Keratinocyte (primary cell): Measurements from ENCODE around the gene TTC16. TPM values are rescaled to one million over a fixed set of nuclear protein-coding genes. Genes with fewer than 3 reads are reported as not detected.

Experiments used
- DNase-seq: peaks from one replicate; pipeline ENCODE4 v3.0.0-alpha.2; 2011; ENCODE audit warnings: low read depth, missing footprints, low spot score
- FAIRE-seq: peaks from 2 replicates; lab custom pipeline; 2011; peaks lifted over from hg19 to GRCh38; lab: Jason Lieb, UNC
- H2AFZ ChIP-seq: 2 replicates; pipeline ENCODE4 v1.6.0; 2012; ENCODE audit warnings: low read length, control low read depth, inconsistent platforms; ENCODE audit not compliant: control insufficient read depth
- H3K27ac ChIP-seq: 2 replicates; pipeline ENCODE4 v1.5.1; 2011; ENCODE audit warnings: low read length; ENCODE audit not compliant: control insufficient read depth, insufficient read depth
- H3K27me3 ChIP-seq: 3 replicates; pipeline ENCODE4 v1.6.0; 2011; ENCODE audit warnings: low read length; ENCODE audit not compliant: control insufficient read depth, insufficient read depth; ENCODE audit errors: extremely low read depth
- H3K36me3 ChIP-seq, 2 experiments: 2 replicates in 1 of 2; 3 replicates in 1 of 2; pipeline ENCODE4 v1.5.1; 2011; ENCODE audit warnings: low read length in 2 of 2, mild to moderate bottlenecking in 1 of 2; ENCODE audit not compliant: control insufficient read depth in 2 of 2, insufficient read depth in 2 of 2; ENCODE audit errors: extremely low read depth in 1 of 2
- H3K4me1 ChIP-seq: 3 replicates; pipeline ENCODE4 v1.5.1; 2011; ENCODE audit warnings: low read length; ENCODE audit not compliant: control insufficient read depth, insufficient read depth; ENCODE audit errors: extremely low read depth
- H3K4me2 ChIP-seq: 3 replicates; pipeline ENCODE4 v1.6.0; 2011; ENCODE audit warnings: low read depth, low read length; ENCODE audit not compliant: control insufficient read depth, insufficient read depth; ENCODE audit errors: extremely low read depth
- H3K4me3 ChIP-seq, 3 experiments: fragments of 200-600 bp in 1 of 3; sonication (generic) in 1 of 3; 2 replicates in 2 of 3; 3 replicates in 1 of 3; pipeline ENCODE4 v1.5.1; 2011 to 2016; ENCODE audit warnings: low read length in 3 of 3, mild to moderate bottlenecking in 3 of 3, control low read depth in 2 of 3, inconsistent platforms in 1 of 3, low read depth in 1 of 3, mixed read lengths in 1 of 3, mixed run types in 1 of 3, moderate library complexity in 1 of 3; ENCODE audit not compliant: control insufficient read depth in 2 of 3, insufficient read depth in 2 of 3; ENCODE audit errors: extremely low read depth in 1 of 3
- H3K79me2 ChIP-seq: 2 replicates; pipeline ENCODE4 v1.6.0; 2012; ENCODE audit warnings: low read length; ENCODE audit not compliant: control insufficient read depth, insufficient read depth
- H3K9ac ChIP-seq: 3 replicates; pipeline ENCODE4 v1.6.0; 2011; ENCODE audit warnings: low read length; ENCODE audit not compliant: control insufficient read depth, insufficient read depth; ENCODE audit errors: extremely low read depth
- H3K9me1 ChIP-seq: 3 replicates; pipeline ENCODE4 v1.6.0; 2011; ENCODE audit warnings: low read length; ENCODE audit not compliant: control insufficient read depth, insufficient read depth; ENCODE audit errors: extremely low read depth
- H3K9me3 ChIP-seq: 2 replicates; pipeline ENCODE4 v1.5.1; 2012; ENCODE audit warnings: low read depth, low read length; ENCODE audit not compliant: control insufficient read depth
- H4K20me1 ChIP-seq: 3 replicates; pipeline ENCODE4 v1.6.0; 2011; ENCODE audit warnings: low read length; ENCODE audit not compliant: control insufficient read depth, insufficient read depth; ENCODE audit errors: extremely low read depth
- CTCF ChIP-seq, 3 experiments: IDR thresholded peaks in 1 of 3; conservative IDR thresholded peaks in 1 of 3; optimal IDR thresholded peaks in 1 of 3; 2 replicates in 2 of 3; 3 replicates in 1 of 3; pipeline versions ENCODE3 to v1.5.1; 2011; ENCODE audit warnings: low read length in 3 of 3, mild to moderate bottlenecking in 3 of 3, moderate library complexity in 2 of 3, control low read depth in 1 of 3, inconsistent platforms in 1 of 3; ENCODE audit not compliant: insufficient read depth in 2 of 3; ENCODE audit errors: extremely low read depth in 1 of 3
- EZH2 ChIP-seq: IDR thresholded peaks from one replicate; pipeline ENCODE4 v1.6.1; 2012; ENCODE audit warnings: inconsistent platforms, mild to moderate bottlenecking, low read length, moderate library complexity
- dilution Hi-C: fragments of 300-500 bp; cut with MboI; formaldehyde crosslinking; loops from one replicate; pipeline ENCODE4 v1.7.0; 2020; ENCODE audit warnings: low sequenced_read_pairs; ENCODE audit not compliant: extremely low pct_ligation_motif_present
- polyA plus RNA-seq, 5 experiments: library from polyadenylated mRNA; depleted of rRNA in 3 of 5; stranded (reverse) in 3 of 5; stranded (forward) in 1 of 5; unstranded in 1 of 5; fragments of >200 nt; gene quantifications; 1 replicate in 1 of 5; 2 replicates in 3 of 5; 3 replicates in 1 of 5; pipeline versions ENCODE4 v1.2.1 to v1.2.3, GENCODE V29; 2011 to 2012; ENCODE audit warnings: missing spikeins in 2 of 5, low read depth in 1 of 5, low replicate concordance in 1 of 5

The TTC16 gene
- polyA plus RNA-seq, 1 donor (not counting 4 experiments of a cell fraction or from before 2014, with no cell fraction given) = not detected

- no peak for DNase-seq
- dilution Hi-C loops = no loop called here
- Histone ChIP-seq H3K36me3 (no peaks in the 10 kb centered on the region), H2AFZ (no peak overlapping the region), H3K27ac (no peak overlapping the region), H3K4me2 (no peak overlapping the region), H3K9me3 (no peaks in the 10 kb centered on the region), H3K4me3 (no peak overlapping the region), H3K4me1 (no peaks in the 10 kb centered on the region), H3K9me1 (no peaks in the 10 kb centered on the region), H3K9ac (no peak overlapping the region), H3K27me3 (peaks cover 28% of the 10 kb centered on the region), H3K79me2 (no peaks in the 10 kb centered on the region), H4K20me1 (no peaks in the 10 kb centered on the region)
- no peak for TF ChIP-seq CTCF (optimal IDR thresholded peaks at IDR 0.05 in 1 of 3, IDR thresholded peaks at IDR 0.05 in 1 of 3, conservative IDR thresholded peaks at IDR 0.05 in 1 of 3; ENCODE audit: extremely low read depth in 1 of 3, insufficient read depth in 2 of 3, low read length in 3 of 3)
- TF ChIP-seq EZH2 = no peak
- FAIRE-seq = no peak
These were observed 43.0 kb downstream of the TTC16 start for GRCh38 chr9:127758843-127759242.

GRCh38 chr9:127761061-127761460 lies 45.2 kb downstream of the TTC16 start:
- FAIRE-seq (no peak), DNase-seq (no peak)
- Histone ChIP-seq H3K27ac (no peak overlapping the region), H3K4me2 (no peak overlapping the region), H3K79me2 (no peaks in the 10 kb centered on the region), H4K20me1 (no peaks in the 10 kb centered on the region), H3K9me1 (no peaks in the 10 kb centered on the region), H3K9me3 (no peaks in the 10 kb centered on the region), H3K36me3 (no peaks in the 10 kb centered on the region), H3K4me3 (no peak overlapping the region), H2AFZ (no peak overlapping the region), H3K27me3 (peaks cover 8% of the 10 kb centered on the region), H3K9ac (no peak overlapping the region), H3K4me1 (no peaks in the 10 kb centered on the region)
- dilution Hi-C loops = no loop called here
- TF ChIP-seq CTCF (optimal IDR thresholded peaks at IDR 0.05 in 1 of 3, IDR thresholded peaks at IDR 0.05 in 1 of 3, conservative IDR thresholded peaks at IDR 0.05 in 1 of 3; ENCODE audit: extremely low read depth in 1 of 3, insufficient read depth in 2 of 3, low read length in 3 of 3) = no peak
- TF ChIP-seq EZH2 = no peak
